GM21786 (cell line): ENCODE data around the gene NCMAP.
"Not testable (repeated sequence)": the region's sequence is repeated elsewhere in the genome, so short reads cannot be mapped to it uniquely, and the experiment has no call there.

Experiments
- ATAC-seq: cut with Tn5 transposase; IDR thresholded peaks from one replicate; pipeline ENCODE4 v1.9.1; 2021; ENCODE audit not compliant: unreplicated experiment

NCMAP gene

GRCh38 chr1:24541711-24542346, 14.1 kb upstream of the NCMAP start:
- ATAC-seq: no peak

DNA sequence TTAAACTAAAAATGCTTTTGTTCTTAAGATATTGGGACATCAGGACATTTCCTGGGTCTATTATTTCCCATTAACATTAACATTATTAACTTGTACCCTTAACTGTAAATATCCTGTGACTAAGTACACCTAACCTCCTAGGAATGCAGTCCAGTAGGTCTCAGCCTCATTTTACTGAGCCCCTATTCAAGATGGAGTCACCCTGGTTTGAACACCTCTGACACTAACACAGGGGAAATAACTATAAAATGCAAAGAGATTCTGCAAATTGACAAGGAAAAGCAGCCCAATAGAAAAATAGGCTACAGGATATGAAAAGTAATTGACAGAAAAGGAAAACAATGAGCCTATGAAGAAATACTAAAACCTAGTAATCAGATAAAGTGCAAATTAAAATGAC, 11.6 kb upstream of the NCMAP start:
- ATAC-seq: no peak

GRCh38 chr1:24545662-24546061, 10.2 kb upstream of the NCMAP start:
- no peak for ATAC-seq

DNA sequence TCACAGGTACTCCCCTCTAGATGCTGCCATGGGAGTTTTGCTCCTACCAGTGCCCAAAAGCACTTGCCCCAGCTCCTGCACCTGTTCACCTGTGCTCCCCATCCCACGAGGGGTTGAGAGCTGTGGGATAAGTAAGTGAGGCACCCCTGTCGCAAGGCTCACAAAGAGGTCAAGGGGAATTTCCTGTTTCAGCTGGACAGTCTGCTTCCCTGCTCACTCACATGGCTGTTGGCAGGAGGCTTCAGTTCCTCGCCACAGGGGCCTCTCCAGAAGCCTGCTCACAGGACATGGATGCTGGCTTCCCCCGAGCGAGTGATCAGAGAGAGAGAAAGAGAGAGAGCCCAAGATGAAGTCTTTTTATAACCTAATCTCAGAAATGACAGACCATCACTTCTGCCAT, 8.7 kb upstream of the NCMAP start:
- no peak for ATAC-seq

- no peak for ATAC-seq
Observed at GRCh38 chr1:24548070-24548469, 7.8 kb upstream of the NCMAP start.

DNA sequence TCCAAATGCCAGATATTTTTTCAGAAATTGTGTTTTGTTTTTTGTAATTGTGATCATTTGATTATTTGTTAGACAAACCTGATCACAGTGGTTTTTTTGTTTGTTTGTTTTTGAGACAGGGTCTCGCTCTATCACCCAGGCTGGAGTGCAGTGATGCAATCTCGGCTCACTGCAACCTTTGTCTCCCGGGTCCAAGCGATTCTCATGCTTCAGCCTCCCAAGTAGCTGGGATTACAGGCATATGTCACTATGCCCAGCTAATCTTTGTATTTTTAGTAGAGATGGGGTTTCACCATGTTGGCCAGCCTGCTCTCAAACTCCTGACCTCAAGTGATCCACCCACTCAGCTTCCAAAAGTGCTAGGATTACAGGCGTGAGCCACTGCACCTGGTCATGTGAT, 6.7 kb upstream of the NCMAP start:
- not testable (repeated sequence) for ATAC-seq

DNA sequence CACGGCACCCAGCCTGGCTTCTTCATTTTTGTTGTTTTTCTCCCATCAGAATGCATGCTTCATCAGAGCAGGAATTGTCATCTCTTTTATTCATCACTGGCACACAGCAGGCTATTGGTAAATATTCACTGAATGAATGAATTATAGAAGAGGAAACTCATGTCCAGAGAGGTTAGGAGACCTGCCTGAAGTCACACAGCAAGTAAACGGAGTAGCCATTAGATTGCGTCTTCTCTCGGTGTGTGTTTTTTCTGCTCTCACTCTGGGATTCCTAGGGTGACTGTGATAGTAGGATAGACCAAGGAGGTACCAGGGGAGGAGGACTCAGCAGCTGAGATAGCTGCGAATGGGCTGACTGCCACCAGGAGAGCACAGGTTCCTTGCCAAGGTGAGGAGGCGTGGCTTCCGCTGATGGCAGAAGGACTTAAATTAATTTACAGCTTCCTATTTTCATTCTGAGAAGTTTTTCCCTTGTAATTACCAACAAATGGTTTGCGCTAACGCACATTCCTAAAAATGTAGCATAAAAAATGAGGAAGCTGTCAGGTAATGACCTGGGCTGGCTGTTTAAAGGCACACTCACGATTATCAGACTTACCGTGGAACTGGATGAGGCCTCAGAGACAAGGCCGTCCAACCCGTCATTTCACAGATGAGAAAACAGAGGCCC, 4.5 kb upstream of the NCMAP start:
- ATAC-seq: no peak

DNA sequence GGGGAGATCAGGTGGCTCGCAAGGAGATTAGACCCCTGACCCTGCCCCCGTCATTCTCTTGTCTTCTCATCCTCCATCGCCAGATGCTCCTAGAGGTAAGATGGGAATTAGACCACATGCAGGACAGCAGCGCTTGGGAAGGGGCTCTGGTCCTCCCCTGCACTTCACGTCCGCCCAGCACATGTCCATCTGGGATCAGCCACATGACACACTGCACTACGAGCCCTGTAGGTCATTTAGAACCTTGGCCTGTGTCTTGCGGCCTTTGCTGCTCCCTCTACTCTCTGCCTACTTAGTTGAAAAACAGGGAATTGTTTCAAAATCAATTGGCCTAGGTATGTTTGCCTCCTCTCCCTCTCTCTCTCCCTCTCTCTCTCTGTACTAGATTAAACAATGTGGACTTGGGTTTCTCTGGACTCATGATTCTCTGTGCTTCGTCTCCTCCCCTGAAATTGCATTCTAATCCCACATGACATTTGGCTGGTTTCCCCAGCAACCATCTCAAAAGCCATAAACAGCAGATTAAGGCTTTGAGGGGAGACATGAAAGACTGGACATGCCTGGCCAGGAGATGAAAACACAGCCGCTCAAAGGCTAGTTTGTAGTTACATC, 3.8 kb upstream of the NCMAP start:
- no peak for ATAC-seq

DNA sequence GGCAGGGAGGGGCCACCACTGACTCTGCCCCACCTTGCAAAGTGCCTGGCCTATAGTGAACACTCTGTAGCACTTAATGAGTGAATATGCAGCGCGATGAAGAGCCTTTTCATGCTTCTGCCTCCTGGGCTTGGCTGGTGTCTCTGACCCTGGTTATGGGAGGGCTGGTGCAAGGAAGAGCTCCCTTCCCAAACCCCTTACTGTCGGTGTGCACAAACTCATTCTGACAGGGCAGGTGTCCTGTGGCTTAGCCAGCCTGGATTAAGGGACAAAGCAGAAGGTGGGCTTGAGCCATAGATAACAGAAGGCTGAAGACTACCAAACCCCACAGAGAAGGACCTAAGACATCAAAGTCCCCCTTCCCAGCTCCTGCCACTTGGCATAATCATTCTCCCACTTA, 2.0 kb upstream of the NCMAP start:
- ATAC-seq: no peak

DNA sequence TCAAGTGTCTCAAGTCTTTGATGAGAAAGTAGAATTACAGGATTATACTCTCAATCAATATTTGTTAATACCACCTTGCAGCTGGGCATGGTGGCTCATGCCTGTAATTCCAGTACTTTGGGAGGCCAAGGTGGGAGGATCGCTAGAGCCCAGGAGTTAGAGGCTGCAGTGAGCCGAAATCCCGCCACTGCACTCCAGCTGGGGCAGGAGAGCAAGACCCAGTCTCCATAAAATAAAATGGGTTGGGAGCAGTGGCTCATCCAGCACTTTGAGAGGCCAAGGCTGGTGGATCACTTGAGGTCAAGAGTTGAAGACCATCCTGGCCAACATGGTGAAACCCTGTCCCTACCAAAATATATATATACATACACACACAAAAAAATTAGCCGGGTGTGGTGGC, 1.2 kb upstream of the NCMAP start:
- ATAC-seq: no peak

DNA sequence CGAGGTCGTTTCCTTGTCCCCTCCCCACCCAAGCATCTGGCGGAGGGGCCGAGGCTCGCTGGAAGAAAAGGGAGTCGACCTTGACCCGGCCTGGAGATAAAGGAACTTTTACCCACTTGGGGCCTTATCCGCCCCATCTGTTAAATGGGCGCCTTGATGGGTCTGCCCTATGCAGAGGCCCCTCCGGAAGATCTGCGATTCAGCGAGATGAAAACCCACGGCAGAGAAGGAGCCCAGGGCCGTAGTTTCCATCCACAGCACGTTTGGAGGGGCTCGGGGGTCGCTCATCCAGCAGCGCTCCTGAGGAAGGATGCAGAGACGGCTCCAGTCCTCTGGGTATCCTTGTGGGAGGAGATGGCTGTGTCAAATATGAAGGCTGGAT, 518 bp downstream of the NCMAP start:
- ATAC-seq: no peak

- ATAC-seq: no peak
Observed at GRCh38 chr1:24557220-24557619, 1.3 kb downstream of the NCMAP start.

GRCh38 chr1:24557711-24558131, 1.8 kb downstream of the NCMAP start:
- ATAC-seq: no peak

- ATAC-seq: no peak
Observed at GRCh38 chr1:24558455-24558854, 2.6 kb downstream of the NCMAP start.

GRCh38 chr1:24558902-24559791, 3.3 kb downstream of the NCMAP start:
- ATAC-seq: no peak

DNA sequence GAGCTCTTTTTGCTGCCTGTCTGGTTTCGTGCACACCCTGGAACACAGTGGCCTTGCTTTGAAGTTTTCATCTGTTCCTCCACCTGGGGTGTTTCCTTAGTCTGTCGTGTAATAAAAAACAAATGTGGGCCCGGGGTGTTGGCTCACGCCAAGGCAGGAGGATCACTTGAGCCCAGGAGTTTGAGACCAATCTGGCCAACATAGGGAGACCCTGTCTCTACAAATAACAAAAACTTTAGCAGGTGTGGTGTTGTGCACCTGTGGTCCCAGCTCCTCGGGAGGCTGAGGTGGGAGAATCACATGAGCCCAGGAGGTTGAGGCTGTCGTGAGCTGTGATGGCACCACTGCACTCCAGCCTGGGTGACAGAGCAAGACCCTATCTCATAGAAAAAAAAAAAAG, 4.5 kb downstream of the NCMAP start:
- ATAC-seq: no peak

DNA sequence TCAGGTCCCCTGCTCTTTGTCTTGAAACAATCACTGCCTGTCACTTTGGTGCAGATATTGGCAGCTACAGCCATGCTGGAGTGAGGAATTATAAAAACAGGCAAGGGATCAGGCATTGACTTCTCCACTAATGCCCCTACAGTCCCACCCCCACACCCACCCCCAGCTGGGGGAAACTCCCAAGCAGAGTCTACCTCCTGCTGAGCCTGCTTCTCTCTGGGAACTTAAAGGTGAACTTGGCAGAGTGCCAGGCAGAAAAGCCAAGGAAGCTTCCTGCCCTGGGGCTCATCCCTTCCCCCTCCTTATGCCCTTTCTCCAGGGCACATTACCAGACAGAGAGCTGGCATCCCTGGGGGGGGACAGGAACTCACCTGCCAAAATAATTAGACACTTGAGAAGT, 6.7 kb downstream of the NCMAP start:
- no peak for ATAC-seq

GRCh38 chr1:24564695-24565094, 8.8 kb downstream of the NCMAP start:
- ATAC-seq: no peak

GRCh38 chr1:24566236-24566867, 10.5 kb downstream of the NCMAP start:
- no peak for ATAC-seq

DNA sequence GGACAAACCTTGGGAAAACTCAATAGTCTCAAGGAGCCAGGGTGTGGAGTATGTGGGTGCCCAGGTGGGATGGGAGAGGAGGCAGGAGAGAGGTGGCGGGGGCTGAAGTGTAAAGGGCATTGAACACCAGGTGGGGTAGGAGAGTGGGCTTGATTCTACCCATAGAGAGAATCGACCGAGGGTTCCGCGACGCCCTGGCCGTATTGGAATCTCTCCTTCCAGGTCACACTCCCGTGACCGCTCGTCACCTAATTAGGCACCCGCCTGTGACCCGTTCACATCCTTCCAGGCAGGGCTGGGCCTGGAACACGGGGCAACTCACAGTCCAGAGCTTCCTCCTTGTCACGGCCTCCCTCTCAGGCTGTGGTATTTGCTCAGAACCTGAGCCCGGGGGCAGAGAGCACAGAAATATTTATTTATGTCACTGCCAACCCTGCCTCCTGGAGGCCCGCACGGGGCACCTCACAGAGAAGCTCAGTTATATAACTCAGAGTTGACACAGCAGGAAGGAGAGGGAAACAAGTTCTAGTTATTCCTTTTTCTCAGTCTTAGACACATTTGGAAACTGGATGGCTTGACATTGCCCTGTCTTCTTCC, 12.0 kb downstream of the NCMAP start:
- no peak for ATAC-seq

DNA sequence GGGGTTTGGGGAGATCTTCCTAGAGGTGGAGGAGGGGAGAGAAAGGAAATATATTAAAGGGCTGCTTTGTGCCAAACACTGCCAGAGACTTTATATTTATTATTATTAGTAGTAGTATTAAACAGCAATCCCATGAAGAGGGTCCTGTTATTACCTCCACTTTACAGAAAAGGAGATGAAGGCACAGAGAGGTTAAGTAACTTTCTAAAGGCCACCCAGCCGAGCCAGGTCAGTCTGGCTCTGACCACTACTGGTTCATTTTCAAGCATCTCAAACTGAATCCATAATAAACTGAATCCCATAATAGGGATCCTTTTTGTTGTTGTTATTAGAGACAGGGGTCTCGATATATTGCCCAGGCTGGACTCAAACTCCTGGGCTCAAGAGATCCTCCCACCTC, 12.6 kb downstream of the NCMAP start:
- ATAC-seq: no peak
